GM19468 (cell line): ENCODE data around the gene SHMT1.
"Not testable (repeated sequence)": the region's sequence is repeated elsewhere in the genome, so short reads cannot be mapped to it uniquely, and the experiment has no call there.

Source experiments
- ATAC-seq: cut with Tn5 transposase; IDR thresholded peaks from one replicate; pipeline ENCODE4 v1.9.1; 2021; ENCODE audit warnings: mild to moderate bottlenecking, moderate library complexity, moderate number of reproducible peaks; ENCODE audit not compliant: unreplicated experiment; ENCODE audit errors: extremely low read depth

SHMT1 gene

GRCh38 chr17:18303206-18303605, 60.1 kb downstream of the SHMT1 start:
- ATAC-seq, result not testable (repeated sequence)

- ATAC-seq, result no peak
Observed at GRCh38 chr17:18300725-18301480, 62.4 kb downstream of the SHMT1 start.

- ATAC-seq, result not testable (repeated sequence)
Observed at GRCh38 chr17:18298061-18298460, 65.3 kb downstream of the SHMT1 start.

- no peak for ATAC-seq
Observed at GRCh38 chr17:18291718-18292540, 71.4 kb downstream of the SHMT1 start.

GRCh38 chr17:18285296-18285695, 78.1 kb downstream of the SHMT1 start:
- ATAC-seq, result no peak

GRCh38 chr17:18281788-18282187, 81.6 kb downstream of the SHMT1 start:
- no peak for ATAC-seq

GRCh38 chr17:18280766-18281371, 82.5 kb downstream of the SHMT1 start:
- no peak for ATAC-seq

GRCh38 chr17:18280249-18280648, 83.1 kb downstream of the SHMT1 start:
- ATAC-seq, result no peak

- no peak for ATAC-seq
Observed at GRCh38 chr17:18278867-18279266, 84.5 kb downstream of the SHMT1 start.
